ENCODE results near the gene RAB31.

The RAB31 gene

GRCh38 chr18:9826685-9827084 is 118.6 kb downstream of the RAB31 start:
- H3K4me1 ChIP-seq: peaks cover 0 to 94% (median 58%) of the 10 kb centered on the region in 10 experiments; a peak in 18 of 20 replicates
- H4K20me1 ChIP-seq: no peaks in the 10 kb centered on the region
- no peak for TF ChIP-seq Cebpa-rat (IDR thresholded peaks at IDR 0.05)
- no peak overlapping the region for H3K4me3 ChIP-seq
- peak overlapping the region in 7 of 11 experiments; percentile 79 to 90 (median 87); a peak in 14 of 22 replicates for H3K4me2 ChIP-seq
- H3K27me3 ChIP-seq: no peaks in the 10 kb centered on the region
- peak overlapping the region in 4 of 11 experiments; percentile 66 to 74 (median 70); a peak in 5 of 22 replicates for H3K9ac ChIP-seq
- H3K36me3 ChIP-seq: peaks cover 0 to 13% (median 0%) of the 10 kb centered on the region in 11 experiments; a peak in 4 of 22 replicates
- no peaks in the 10 kb centered on the region; a peak in 1 of 22 replicates for H3K9me3 ChIP-seq (replicated peaks in 1 of 11)
- peak overlapping the region in 10 of 11 experiments; percentile 49 to 94 (median 80); a peak in 17 of 22 replicates for H3K27ac ChIP-seq

- Histone ChIP-seq H3K27ac (peak overlapping the region; percentile 34 to 94 (median 77); a peak in 20 of 22 replicates), H3K9me3 (replicated peaks in 1 of 11) (peaks cover 0 to 1% (median 0%) of the 10 kb centered on the region in 11 experiments; a peak in 2 of 22 replicates), H3K36me3 (peaks cover 0 to 19% (median 0%) of the 10 kb centered on the region in 11 experiments; a peak in 5 of 22 replicates), H3K9ac (peak overlapping the region in 7 of 11 experiments; percentile 46 to 74 (median 67); a peak in 12 of 22 replicates), H3K4me1 (peaks cover 0 to 98% (median 58%) of the 10 kb centered on the region in 10 experiments; a peak in 18 of 20 replicates), H4K20me1 (no peaks in the 10 kb centered on the region), H3K4me2 (peak overlapping the region in 10 of 11 experiments; percentile 61 to 90 (median 82); a peak in 18 of 22 replicates), H3K27me3 (no peaks in the 10 kb centered on the region), H3K4me3 (peak overlapping the region in 1 of 10 experiments; percentile 39; a peak in 2 of 20 replicates)
- no peak for TF ChIP-seq Cebpa-rat (IDR thresholded peaks at IDR 0.05)
Observed at GRCh38 chr18:9827211-9827792, 119.2 kb downstream of the RAB31 start.

GRCh38 chr18:9827793-9828505 is 119.8 kb downstream of the RAB31 start:
- Histone ChIP-seq H3K4me2 (peak overlapping the region; percentile 22 to 90 (median 80); a peak in 21 of 22 replicates), H3K27ac (peak overlapping the region; percentile 34 to 94 (median 77); a peak in 21 of 22 replicates), H3K4me3 (peak overlapping the region in 1 of 10 experiments; percentile 39; a peak in 2 of 20 replicates), H3K9ac (peak overlapping the region in 9 of 11 experiments; percentile 40 to 74 (median 60); a peak in 15 of 22 replicates), H4K20me1 (no peaks in the 10 kb centered on the region), H3K9me3 (replicated peaks in 1 of 11) (peaks cover 0 to 8% (median 0%) of the 10 kb centered on the region in 11 experiments; a peak in 2 of 22 replicates), H3K27me3 (no peaks in the 10 kb centered on the region), H3K36me3 (peaks cover 0 to 22% (median 0%) of the 10 kb centered on the region in 11 experiments; a peak in 5 of 22 replicates), H3K4me1 (peaks cover 0 to 93% (median 58%) of the 10 kb centered on the region in 10 experiments; a peak in 18 of 20 replicates)
- peak in 10 of 11 experiments; percentile 9 to 83 (median 60); a peak in 13 of 22 replicates for TF ChIP-seq Cebpa-rat (IDR thresholded peaks at IDR 0.05)

- TF ChIP-seq Cebpa-rat (IDR thresholded peaks at IDR 0.05): peak in 1 of 11 experiments; percentile 13; a peak in 1 of 22 replicates
- H4K20me1 ChIP-seq: no peaks in the 10 kb centered on the region
- H3K27me3 ChIP-seq: no peaks in the 10 kb centered on the region
- peaks cover 0 to 86% (median 58%) of the 10 kb centered on the region in 10 experiments; a peak in 18 of 20 replicates for H3K4me1 ChIP-seq
- H3K36me3 ChIP-seq: peaks cover 0 to 27% (median 0%) of the 10 kb centered on the region in 11 experiments; a peak in 5 of 22 replicates
- peak overlapping the region; percentile 37 to 94 (median 74); a peak in 21 of 22 replicates for H3K27ac ChIP-seq
- peak overlapping the region in 8 of 11 experiments; percentile 1 to 72 (median 18); a peak in 8 of 22 replicates for H3K9ac ChIP-seq
- H3K9me3 ChIP-seq (replicated peaks in 1 of 11): peaks cover 0 to 10% (median 0%) of the 10 kb centered on the region in 11 experiments; a peak in 2 of 22 replicates
- peak overlapping the region; percentile 22 to 90 (median 80); a peak in 21 of 22 replicates for H3K4me2 ChIP-seq
- peak overlapping the region in 1 of 10 experiments; percentile 5; a peak in 1 of 20 replicates for H3K4me3 ChIP-seq
Observed at GRCh38 chr18:9828506-9829396, 120.7 kb downstream of the RAB31 start.

- Histone ChIP-seq H3K9ac (peak overlapping the region in 1 of 11 experiments; percentile 51; a peak in 2 of 22 replicates), H3K4me2 (peak overlapping the region in 8 of 11 experiments; percentile 76 to 90 (median 85); a peak in 15 of 22 replicates), H3K36me3 (peaks cover 0 to 27% (median 0%) of the 10 kb centered on the region in 11 experiments; a peak in 5 of 22 replicates), H4K20me1 (no peaks in the 10 kb centered on the region), H3K27me3 (no peaks in the 10 kb centered on the region), H3K4me1 (peaks cover 0 to 85% (median 57%) of the 10 kb centered on the region in 10 experiments; a peak in 18 of 20 replicates), H3K9me3 (replicated peaks in 1 of 11) (peaks cover 0 to 10% (median 0%) of the 10 kb centered on the region in 11 experiments; a peak in 2 of 22 replicates), H3K4me3 (no peak overlapping the region), H3K27ac (peak overlapping the region in 10 of 11 experiments; percentile 61 to 94 (median 78); a peak in 16 of 22 replicates)
- TF ChIP-seq Cebpa-rat (IDR thresholded peaks at IDR 0.05): no peak
Observed at GRCh38 chr18:9829397-9829712, 121.3 kb downstream of the RAB31 start.

GRCh38 chr18:9831036-9831722 is 123.1 kb downstream of the RAB31 start:
- Histone ChIP-seq H3K4me1 (peaks cover 0 to 66% (median 39%) of the 10 kb centered on the region in 10 experiments; a peak in 18 of 20 replicates), H3K9ac (no peak overlapping the region)

GRCh38 chr18:9831723-9832199 is 123.7 kb downstream of the RAB31 start:
- peaks cover 0 to 61% (median 33%) of the 10 kb centered on the region in 10 experiments; a peak in 18 of 20 replicates for H3K4me1 ChIP-seq
- H3K27me3 ChIP-seq: no peaks in the 10 kb centered on the region
- H3K9me3 ChIP-seq (replicated peaks in 1 of 11): peaks cover 0 to 10% (median 0%) of the 10 kb centered on the region in 11 experiments; a peak in 2 of 22 replicates
- no peak overlapping the region for H3K4me3 ChIP-seq
- no peak overlapping the region for H3K9ac ChIP-seq
- H3K27ac ChIP-seq: peak overlapping the region in 2 of 11 experiments; percentile 2 to 32; a peak in 3 of 22 replicates
- peak overlapping the region in 5 of 11 experiments; percentile 13 to 79 (median 31); a peak in 9 of 22 replicates for H3K4me2 ChIP-seq
- no peak for TF ChIP-seq Cebpa-rat (IDR thresholded peaks at IDR 0.05)
- H4K20me1 ChIP-seq: no peaks in the 10 kb centered on the region
- peaks cover 0 to 34% (median 0%) of the 10 kb centered on the region in 11 experiments; a peak in 5 of 22 replicates for H3K36me3 ChIP-seq

More at GRCh38 chr18:9831036-9831722, 123.1 kb downstream of the RAB31 start:
- no peak for TF ChIP-seq Cebpa-rat (IDR thresholded peaks at IDR 0.05)
- H3K4me3 ChIP-seq: no peak overlapping the region
- peak overlapping the region in 5 of 11 experiments; percentile 13 to 79 (median 31); a peak in 9 of 22 replicates for H3K4me2 ChIP-seq
- H3K27me3 ChIP-seq: no peaks in the 10 kb centered on the region
- H4K20me1 ChIP-seq: no peaks in the 10 kb centered on the region
- peaks cover 0 to 10% (median 0%) of the 10 kb centered on the region in 11 experiments; a peak in 2 of 22 replicates for H3K9me3 ChIP-seq (replicated peaks in 1 of 11)
- H3K36me3 ChIP-seq: peaks cover 0 to 34% (median 0%) of the 10 kb centered on the region in 11 experiments; a peak in 5 of 22 replicates
- peak overlapping the region in 2 of 11 experiments; percentile 2 to 32; a peak in 3 of 22 replicates for H3K27ac ChIP-seq
